Mesenteric fat pad (tissue), 1 donor: ENCODE data around the gene HAS3. TPM values are rescaled to one million over a fixed set of nuclear protein-coding genes. Genes with fewer than 3 reads are reported as not detected.

Experiments
- DNase-seq: peaks from one replicate; pipeline ENCODE4 v3.0.0-alpha.2; 2020; ENCODE audit warnings: low spot score
- total RNA-seq: library from RNA; stranded (reverse); fragmentation: NEBNext Ultra II Directional; extraction: Animal tissue kit (Norgen Biotek cat#: 25700); gene quantifications from one replicate; pipeline ENCODE4 v1.2.1, GENCODE V29; 2021
- donor health status: DM: yes; HTN: yes; CAD: no.

HAS3 gene
- total RNA-seq, 1 donor from 2014 or later = 0.77 TPM

DNA sequence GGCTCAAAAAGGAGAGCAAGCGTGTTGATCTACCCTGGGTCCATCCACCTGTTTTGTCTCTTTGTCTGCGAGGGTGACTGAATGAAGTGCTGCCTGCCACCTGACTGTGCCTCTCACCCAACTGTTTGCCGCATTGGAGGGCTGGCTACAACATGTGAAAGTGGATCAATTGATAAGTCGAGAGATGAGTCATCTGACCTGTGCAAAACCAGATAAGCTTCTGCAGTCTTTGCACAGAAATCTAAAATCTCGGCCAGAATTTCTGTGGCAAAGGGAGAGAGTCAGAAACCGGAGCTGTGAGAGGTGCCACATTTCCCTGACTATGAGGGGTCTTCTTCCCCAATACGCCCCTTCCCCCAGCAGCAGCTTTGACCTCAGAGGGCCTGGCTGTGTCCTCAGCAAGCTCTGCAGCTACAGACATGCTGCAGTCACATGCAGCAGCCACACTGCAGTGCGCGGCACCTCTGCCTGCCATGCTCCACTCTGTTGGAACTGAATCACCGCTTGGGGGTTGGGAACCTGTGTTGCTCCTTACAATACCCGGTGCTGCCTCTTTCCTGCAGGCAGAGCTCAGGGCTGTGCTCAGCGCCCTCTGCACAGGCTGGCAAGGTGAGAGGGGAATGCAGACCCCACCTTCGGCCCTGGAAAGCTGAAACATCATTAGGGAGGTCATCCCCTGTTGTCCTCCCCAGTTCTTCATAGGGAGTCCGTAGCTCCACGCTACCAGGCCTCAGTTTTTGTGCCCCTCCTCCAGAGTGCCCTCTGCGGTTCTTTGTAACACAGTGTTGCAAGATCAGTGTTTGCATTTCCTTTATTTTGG, 16.2 kb upstream of the HAS3 start:
- no peak for DNase-seq

DNA sequence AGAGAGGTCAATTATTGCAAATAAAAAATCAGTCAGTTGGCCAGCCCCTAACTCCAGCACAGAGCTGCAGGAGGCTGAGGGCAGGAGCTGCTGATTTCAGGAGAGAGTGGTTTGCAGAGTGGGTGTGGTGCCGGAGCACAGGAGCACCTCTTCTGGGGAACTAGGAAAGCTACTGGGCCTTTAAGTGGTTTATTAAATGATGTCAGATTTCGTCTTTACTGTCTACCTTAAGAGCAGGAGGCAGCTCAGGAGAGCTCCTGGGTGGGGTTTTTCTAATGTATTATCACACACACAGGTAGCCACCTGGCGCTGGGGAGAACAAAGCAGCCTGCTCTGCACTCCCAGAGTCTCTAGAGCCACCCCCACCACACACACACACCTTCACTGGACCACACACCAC, 11.5 kb upstream of the HAS3 start:
- DNase-seq = no peak

DNA sequence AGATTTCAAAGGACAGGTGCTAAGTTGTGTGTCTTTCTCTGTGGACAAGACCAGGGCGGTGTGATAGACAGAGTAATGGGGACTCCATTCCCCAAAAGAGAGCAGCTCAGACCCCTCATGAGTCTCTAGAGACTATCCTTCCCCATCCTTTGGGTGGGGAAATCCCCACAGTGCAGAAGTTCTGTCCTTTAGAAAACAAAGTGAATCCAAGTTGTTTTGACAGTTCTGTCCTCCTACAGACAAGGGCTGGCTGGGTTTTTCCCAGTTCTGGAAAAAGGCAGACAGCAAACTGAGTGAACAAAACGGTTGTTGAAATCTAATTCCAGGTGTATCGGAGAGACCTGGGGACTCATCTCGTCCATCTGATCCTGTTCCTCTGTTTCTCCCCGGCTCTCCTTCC, 11.0 kb upstream of the HAS3 start:
- no peak for DNase-seq

DNA sequence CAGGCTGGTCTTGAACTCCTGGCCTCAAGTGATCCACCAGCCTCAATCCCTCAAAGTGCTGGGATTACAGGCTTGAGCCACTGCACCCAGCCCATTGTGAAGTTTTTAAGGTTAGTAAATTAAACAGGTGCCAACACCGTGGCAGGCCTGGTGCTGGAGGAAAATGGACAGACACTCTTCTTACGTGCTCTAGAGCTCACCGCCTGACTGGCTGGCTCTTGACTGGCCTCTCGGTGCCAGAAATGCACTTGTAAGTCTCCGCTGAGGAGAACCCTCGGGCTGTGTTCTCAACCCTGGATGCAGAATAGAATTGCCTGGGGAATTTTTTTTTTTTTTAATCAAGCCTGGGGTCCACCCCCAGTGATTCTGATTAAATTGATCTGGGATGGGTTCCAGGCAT, 10.3 kb upstream of the HAS3 start:
- DNase-seq = no peak

DNA sequence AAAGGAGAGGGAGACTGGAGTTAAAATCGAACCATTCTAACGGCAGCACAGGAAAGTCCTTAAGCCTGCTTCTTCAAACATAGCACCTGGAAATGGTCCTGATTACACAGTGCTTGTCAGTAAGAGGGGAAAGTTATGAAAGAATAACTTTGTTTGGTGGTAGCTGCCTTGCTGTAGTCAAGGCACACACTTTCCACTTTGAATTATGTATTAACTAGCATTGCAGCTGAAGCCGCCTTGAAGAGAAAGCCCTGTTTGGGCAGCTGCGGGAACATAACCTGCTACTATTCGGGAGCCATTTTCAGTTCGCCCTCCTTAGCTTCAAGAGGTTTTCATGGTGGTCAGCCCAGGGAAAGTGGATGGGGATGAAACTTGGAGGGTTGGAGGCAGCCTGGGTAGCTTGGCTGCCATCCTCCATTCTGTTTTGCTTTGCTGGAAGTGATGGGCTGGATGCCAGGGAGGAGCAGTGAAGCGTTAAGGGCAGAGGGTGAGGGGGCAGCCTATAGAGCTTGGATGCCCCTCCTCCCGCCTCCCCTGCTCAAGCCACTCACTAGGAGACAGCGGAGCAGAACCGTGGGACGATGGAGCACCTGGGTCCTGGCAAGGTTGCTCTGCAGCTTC, 5.3 kb upstream of the HAS3 start:
- no peak for DNase-seq

DNA sequence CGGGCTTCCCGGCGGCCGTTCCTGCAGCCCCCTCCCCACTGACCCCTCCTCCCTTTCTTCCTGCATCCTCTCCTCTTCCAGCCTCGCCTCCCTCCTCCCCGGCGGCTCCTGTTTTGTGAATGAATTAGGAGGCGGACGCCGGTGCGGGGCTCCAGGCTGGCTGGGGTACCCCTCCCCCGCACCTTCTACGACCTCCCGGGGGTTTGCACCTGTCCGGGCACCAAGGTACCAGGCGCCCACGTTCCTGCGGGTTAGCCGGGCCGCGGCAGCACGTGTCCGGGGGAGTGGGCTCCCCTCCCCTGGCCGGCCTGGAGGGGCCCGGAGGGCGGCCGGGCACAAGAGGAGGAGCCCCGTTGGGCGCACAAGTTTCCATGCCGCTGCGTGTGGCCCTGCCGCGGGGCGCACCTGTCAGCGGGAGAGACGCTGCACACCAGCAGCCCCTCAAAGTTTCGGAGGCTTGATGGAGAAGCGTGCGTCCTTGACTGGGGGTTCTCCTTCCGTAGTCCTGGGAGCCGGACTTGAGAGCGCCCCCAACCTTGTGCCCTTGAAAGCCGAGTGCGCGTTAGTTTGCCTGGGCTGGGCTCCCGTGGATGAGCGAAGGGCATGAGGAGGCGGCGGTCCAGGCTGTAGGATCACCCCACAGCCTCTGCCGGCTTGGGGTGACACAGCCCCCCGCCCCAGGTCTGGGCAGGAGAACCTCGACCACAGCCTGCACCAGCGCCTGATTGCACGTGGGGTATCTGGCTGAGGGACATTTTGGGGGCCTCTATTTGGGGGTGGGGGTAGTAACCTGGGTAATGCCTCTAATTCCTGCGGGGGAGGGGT, 1.2 kb downstream of the HAS3 start:
- DNase-seq = no peak

DNA sequence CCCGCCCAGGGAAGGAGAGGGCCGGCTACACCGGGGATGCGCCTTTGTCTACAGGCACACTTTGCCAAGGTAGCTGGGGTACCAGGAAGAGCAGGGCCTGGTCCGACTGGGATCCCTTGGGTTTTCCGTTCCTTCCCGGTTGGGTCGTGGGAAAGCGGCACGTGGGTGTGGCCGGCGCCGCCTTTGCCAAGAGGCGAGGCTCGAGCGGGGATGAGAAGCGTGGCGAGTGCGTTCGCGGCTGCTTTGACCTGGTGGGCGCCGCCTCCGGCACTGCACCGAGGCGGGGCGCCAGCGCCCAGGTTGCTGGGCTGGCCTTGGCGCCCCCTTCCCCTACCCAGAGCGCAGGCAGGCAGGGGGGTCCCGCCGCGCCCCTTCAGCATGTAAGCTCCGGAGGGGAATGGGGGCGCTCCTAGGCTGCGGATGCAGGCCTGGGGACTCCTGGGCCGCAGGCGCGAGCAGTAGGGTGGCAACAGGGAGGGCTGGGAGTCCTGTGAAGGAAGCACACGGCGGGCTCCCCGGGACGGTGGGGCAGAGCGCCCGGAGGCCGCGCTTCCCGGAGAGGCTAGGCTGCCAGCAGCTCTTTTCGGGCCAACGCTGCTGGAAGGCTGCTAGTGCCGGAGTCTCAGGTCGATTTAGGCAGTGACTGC, 2.0 kb downstream of the HAS3 start:
- no peak for DNase-seq

DNA sequence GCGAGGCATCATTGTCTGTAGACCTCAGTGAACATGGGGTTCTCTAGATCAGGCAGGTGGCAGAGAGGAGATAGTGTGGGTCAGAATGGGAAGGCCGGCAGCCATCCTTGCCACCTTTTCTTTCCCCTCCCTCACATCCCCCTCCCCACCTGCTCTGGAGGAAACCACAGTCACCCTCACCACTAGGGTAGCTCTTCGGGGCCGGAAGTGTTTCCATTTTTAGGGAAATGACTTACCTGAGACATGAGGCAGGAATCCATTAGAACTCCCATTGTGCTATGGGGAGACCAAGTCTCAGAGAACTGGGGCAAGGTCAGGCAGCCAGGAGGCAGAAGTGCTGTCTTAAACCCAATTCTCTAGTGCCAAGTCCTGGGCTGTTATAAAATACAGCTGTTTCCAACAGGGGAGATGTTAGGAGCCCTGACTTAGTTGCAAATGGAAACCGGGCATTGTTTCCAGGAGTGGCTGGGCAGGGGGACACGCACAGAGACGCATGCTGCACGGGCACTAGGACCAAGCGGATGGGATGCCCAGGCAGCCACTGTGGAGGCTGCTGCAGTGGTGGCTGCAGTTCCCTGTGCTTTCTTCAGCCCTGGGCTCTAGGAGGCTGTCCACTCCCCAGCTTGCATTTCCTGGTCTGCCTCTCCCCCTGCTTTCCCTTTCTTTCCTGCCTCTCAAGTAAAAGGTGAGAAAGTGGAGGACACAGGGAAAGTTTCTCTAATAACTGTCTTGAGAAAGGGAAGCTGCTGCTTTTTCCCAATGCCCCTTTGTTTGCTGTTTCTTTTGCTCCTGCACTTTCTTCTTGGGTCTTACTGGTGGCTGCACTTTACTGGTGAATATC, 2.8 kb downstream of the HAS3 start:
- no peak for DNase-seq

DNA sequence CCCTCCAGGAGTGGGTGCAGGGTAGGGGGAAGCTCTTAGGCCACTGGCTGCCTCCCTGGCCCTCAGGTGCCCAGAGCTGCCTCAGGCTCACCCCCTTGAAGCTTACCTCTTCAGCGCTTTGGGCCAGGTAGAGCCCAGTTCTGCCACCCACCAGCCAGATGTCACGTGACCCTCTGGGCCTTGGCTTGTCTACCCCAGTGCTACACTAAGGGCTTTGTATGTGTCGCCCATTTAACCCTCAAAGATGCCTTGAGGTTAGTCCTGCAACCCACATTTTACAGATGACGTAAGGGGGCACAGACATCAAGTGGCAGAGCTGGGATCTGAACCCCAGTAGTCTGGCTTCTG, 3.4 kb downstream of the HAS3 start:
- DNase-seq = no peak

DNA sequence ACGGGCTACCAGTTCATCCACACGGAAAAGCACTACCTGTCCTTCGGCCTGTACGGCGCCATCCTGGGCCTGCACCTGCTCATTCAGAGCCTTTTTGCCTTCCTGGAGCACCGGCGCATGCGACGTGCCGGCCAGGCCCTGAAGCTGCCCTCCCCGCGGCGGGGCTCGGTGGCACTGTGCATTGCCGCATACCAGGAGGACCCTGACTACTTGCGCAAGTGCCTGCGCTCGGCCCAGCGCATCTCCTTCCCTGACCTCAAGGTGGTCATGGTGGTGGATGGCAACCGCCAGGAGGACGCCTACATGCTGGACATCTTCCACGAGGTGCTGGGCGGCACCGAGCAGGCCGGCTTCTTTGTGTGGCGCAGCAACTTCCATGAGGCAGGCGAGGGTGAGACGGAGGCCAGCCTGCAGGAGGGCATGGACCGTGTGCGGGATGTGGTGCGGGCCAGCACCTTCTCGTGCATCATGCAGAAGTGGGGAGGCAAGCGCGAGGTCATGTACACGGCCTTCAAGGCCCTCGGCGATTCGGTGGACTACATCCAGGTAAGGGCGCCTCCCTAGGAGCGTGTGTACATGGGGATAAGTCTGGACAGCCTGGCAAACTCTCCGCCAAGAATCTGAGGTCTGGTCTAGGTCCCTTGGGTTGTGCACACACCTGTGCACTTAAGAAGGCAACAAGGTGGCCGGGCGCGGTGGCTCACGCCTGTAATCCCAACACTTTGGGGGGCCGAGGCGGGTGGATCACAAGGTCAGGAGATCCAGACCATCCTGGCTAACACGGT, 4.2 kb downstream of the HAS3 start:
- no peak for DNase-seq

DNA sequence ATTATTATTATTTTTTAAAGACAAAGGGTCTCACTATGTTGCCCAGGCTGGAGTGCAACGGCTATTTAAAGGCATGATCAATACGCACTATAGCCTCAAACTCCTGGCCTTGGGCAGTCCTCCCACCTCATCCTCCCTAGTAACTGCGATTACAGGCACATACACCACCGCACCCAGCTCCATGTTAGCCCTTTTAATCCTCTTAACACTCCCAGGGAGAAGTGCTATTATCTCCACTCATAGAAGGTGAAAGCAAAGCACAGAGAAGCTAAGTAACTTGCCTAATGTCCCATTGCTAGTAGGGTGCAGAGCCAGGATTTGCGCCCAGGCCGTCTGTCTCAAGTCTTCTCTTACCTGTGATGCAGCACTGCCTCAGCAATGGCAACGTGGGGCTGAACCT, 5.0 kb downstream of the HAS3 start:
- no peak for DNase-seq

DNA sequence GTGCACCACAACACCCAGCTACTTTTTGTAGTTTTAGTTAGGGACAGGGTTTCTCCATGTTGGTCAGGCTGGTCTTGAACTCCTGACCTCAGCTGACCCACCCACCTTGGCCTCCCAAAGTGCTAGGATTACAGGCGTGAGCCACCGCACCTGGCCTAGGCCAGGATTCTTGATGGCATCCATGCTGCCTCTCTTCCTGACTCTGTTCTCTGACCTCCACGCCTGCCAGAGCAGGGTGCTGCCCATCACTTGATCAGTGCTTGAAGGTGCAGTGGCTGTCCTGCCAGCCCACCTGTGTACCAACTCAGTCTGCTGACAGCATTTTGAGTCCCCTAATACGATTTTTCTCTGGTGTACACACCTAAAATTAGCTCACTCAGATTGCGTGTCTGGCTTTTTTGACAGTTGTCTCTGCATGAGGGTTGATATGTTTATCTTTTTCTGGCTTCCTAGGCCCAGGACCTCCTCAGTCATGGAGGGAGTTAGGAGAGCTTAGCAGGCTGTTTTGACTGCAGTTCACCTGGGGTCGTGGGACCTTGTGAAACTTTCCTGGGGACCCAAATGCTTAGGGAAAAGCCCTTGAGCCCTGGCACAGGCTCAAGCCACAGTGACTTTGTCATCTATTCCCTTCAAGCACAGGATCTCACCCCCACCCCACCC, 5.9 kb downstream of the HAS3 start:
- DNase-seq = no peak

DNA sequence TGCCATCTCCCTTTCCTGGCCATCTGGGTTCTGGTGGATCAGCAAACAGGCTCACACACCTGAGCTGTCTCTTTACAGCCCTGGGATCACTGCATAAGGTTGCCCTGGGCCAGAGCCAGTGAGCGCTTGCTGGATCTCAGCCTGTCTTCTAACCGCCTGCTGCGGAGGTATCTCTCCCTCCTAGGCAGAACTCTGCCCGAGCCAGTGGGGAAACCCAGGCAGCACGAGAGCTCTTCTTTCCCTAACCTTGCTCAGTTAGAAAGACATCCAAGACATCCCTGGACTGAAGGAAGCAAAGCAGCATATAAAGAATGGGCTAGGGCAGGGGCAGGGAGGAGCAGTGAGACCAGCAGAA, 6.4 kb downstream of the HAS3 start:
- DNase-seq = no peak

DNA sequence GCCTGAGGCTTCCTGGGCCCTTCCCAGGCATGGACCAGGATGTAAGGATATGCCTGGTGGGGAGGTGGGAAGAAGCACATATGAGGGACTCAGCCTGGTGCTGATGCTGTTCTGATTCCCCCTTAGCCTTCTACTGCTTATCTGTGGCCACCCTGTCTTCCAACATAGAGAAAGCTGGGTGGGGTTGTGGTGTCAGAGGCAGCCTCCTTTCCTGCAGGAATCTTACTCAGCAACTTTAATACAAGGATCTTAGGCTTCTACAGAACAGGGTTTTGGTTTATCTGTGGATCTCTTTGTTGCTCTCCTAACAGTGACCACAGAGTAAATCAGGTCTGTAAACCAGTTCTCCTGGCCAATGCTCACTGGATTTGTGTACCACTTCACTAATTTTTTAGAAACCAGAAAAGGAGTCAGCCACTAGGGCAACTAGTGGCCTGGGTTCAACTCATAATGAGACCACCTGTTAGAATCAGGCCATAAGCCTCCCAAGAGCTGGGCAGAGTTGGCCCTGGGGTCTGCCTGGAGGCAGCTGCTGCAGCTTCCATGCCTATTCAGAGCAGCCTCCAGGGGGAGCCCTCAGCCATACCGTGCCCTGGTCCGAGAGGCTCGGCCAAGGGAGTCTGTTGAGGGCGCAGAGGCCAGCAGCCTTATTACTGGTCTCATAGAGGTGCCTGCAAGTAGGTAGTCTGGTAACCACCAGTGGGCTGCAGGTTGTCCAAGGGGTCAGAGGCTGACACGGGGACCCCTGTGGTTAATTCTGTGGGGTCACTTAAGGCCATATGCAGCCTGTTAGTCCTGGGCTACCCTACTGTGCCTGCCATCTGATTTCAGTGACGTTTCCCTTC, 7.1 kb downstream of the HAS3 start:
- DNase-seq = peak; percentile 90

DNA sequence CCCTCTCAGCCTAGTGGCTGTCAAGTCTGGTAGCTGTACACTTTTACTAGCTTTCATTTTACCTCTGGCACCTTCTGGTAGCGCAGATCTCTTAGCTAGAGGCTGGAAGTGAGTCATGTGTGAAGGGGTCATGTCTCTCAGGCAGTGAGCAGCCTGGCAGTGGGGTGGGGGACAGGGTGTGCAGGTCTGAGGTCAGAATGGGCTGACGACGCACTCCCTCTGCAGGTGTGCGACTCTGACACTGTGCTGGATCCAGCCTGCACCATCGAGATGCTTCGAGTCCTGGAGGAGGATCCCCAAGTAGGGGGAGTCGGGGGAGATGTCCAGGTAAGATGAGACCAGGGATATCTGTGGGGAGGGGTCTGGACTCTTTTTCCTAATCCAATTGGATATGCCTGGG, 7.8 kb downstream of the HAS3 start:
- DNase-seq = peak; percentile 41

DNA sequence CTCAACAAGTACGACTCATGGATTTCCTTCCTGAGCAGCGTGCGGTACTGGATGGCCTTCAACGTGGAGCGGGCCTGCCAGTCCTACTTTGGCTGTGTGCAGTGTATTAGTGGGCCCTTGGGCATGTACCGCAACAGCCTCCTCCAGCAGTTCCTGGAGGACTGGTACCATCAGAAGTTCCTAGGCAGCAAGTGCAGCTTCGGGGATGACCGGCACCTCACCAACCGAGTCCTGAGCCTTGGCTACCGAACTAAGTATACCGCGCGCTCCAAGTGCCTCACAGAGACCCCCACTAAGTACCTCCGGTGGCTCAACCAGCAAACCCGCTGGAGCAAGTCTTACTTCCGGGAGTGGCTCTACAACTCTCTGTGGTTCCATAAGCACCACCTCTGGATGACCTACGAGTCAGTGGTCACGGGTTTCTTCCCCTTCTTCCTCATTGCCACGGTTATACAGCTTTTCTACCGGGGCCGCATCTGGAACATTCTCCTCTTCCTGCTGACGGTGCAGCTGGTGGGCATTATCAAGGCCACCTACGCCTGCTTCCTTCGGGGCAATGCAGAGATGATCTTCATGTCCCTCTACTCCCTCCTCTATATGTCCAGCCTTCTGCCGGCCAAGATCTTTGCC, 9.0 kb downstream of the HAS3 start:
- DNase-seq = peak; percentile 71

DNA sequence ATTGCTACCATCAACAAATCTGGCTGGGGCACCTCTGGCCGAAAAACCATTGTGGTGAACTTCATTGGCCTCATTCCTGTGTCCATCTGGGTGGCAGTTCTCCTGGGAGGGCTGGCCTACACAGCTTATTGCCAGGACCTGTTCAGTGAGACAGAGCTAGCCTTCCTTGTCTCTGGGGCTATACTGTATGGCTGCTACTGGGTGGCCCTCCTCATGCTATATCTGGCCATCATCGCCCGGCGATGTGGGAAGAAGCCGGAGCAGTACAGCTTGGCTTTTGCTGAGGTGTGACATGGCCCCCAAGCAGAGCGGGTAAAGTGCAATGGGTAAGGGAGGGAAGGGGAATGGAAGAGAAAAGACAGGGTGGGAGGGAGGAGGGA, 9.5 kb downstream of the HAS3 start:
- peak; percentile 74 for DNase-seq

DNA sequence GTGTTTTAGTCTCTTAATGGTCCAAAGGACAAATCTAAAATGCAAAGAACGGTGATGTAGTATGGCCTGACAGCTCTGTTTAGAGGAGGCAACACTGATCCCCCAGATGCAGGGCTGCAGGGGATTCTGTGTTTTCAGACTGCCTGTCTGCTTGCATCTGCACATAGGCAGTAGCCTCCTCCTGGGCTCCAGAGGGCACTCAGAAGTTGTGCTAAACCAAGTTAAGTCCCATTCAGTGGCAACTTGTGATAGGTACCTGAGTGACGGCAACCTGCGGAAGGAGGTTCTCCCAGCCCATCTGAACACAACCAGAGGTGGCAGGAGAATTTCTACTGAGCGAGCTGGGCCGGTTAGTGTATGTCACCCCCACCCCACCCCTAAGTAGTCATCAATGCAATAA, 9.9 kb downstream of the HAS3 start:
- peak; percentile 81 for DNase-seq
